ENCODE results near the gene CHCHD4. TPM values are rescaled to one million over a fixed set of nuclear protein-coding genes. Genes with fewer than 3 reads are reported as not detected.

The CHCHD4 gene
- total and polyA plus RNA-seq, 10 of the 15 experiments (the other 5 are each of a cell fraction or from before 2014, with no cell fraction given) = 21.0 to 46.8 (median 29.0) TPM

DNA sequence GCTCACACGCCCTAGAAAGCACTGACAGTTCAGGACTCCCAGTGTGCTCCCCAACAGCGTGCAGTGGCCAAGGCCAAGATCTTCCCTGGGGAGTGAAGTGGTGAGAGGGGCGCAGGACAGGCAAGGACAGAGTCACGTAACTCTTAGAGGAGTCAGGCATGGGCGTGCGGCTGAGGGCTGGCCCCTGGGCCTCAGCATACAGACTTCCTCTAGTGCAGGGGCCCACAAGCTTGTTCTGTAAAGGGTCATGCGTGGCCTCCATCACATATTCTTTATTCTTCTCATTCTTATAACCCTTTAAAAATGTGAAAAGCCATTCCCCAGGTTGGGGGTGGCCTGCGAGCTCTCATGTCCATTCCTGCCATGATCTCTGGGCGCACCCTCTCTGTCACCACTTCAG is 25.4 kb upstream of the CHCHD4 start:
- Histone ChIP-seq H3K4me3 (no peak overlapping the region), H3K79me2 (ENCODE audit: control insufficient read depth, insufficient read depth, low read length) (no peaks in the 10 kb centered on the region), H2AFZ (ENCODE audit: control insufficient read depth, low read depth, low read length) (no peak overlapping the region), H3K4me1 (ENCODE audit: control insufficient read depth, insufficient read depth, low read length) (peaks cover 3% of the 10 kb centered on the region; the same call in 1 of the 2 replicates), H3K9ac (ENCODE audit: control insufficient read depth, insufficient read depth, low read length) (no peak overlapping the region), H3K4me2 (ENCODE audit: control insufficient read depth, insufficient read depth) (no peak overlapping the region), H3K27ac (ENCODE audit: control insufficient read depth, insufficient read depth) (no peak overlapping the region), H4K20me1 (ENCODE audit: control insufficient read depth, insufficient read depth) (no peaks in the 10 kb centered on the region), H3K9me3 (replicated peaks; ENCODE audit: control insufficient read depth, insufficient read depth, low read length) (no peaks in the 10 kb centered on the region), H3K36me3 (ENCODE audit: control insufficient read depth in 2 of 2, insufficient read depth in 2 of 2, low read length in 1 of 2) (peaks cover 15 to 20% of the 10 kb centered on the region in 2 experiments), H3K27me3 (replicated peaks in 1 of 2; ENCODE audit: control insufficient read depth in 2 of 2, insufficient read depth in 2 of 2, low read length in 1 of 2) (no peaks in the 10 kb centered on the region)
- SMC1A ChIA-PET (ENCODE audit: uncharacterized antibody, unreplicated experiment) = no interaction called here
- TF ChIP-seq NRF1 (conservative IDR thresholded peaks at IDR 0.05; ENCODE audit: low read depth, low read length) = no peak
- no peak for TF ChIP-seq CREB1 (IDR thresholded peaks at IDR 0.05; ENCODE audit: low read depth)
- TF ChIP-seq NR2C2 (IDR thresholded peaks at IDR 0.05; ENCODE audit: borderline replicate concordance, control insufficient read depth, insufficient read length, low read depth) = no peak
- TF ChIP-seq RAD51 (IDR thresholded peaks at IDR 0.05) = no peak
- no peak for TF ChIP-seq POLR2AphosphoS5 (IDR thresholded peaks at IDR 0.05; ENCODE audit: low read length)
- no peak for TF ChIP-seq GATAD2B (conservative IDR thresholded peaks at IDR 0.05; ENCODE audit: low read depth)
- TF ChIP-seq ESRRA (IDR thresholded peaks at IDR 0.05; ENCODE audit: low read length) = no peak
- no peak for TF ChIP-seq CHD2 (IDR thresholded peaks at IDR 0.05; ENCODE audit: borderline replicate concordance, low read depth, low read length)
- TF ChIP-seq, protein P1, sequence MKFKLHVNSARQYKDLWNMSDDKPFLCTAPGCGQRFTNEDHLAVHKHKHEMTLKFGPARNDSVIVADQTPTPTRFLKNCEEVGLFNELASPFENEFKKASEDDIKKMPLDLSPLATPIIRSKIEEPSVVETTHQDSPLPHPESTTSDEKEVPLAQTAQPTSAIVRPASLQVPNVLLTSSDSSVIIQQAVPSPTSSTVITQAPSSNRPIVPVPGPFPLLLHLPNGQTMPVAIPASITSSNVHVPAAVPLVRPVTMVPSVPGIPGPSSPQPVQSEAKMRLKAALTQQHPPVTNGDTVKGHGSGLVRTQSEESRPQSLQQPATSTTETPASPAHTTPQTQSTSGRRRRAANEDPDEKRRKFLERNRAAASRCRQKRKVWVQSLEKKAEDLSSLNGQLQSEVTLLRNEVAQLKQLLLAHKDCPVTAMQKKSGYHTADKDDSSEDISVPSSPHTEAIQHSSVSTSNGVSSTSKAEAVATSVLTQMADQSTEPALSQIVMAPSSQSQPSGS (IDR thresholded peaks at IDR 0.05; ENCODE audit: low read length) = no peak
- ATAC-seq (no peak), DNase-seq (ENCODE audit: low read depth, low spot score) (no peak), FAIRE-seq (no peak)
- in situ Hi-C loops (cut with MboI) = no loop called here
- WGBS (ENCODE audit: insufficient coverage, insufficient replicate concordance, low lambda C conversion rate, missing lambda C conversion rate) = 94% methylated on average over 9 of the region's 9 CpGs
- CTCF ChIA-PET = no interaction called here
- BruUV-seq (replicated peaks) = no TSS peak
- RAD21 ChIA-PET (ENCODE audit: unreplicated experiment) = no interaction called here
- intact Hi-C loops (cut with micrococcal nuclease; ENCODE audit: unreplicated experiment) = no loop called here
- POLR2A ChIA-PET = no interaction called here

Measured in GM12878 (cell line).